ENCODE data around the gene FCER2. TPM values are rescaled to one million over a fixed set of nuclear protein-coding genes. Genes with fewer than 3 reads are reported as not detected.

FCER2 gene
- total and polyA plus RNA-seq, 7 donors, result 0.06 to 0.54 (median 0.22) TPM; not detected in 3

- peaks cover 0 to 12% (median 0%) of the 10 kb centered on the region in 3 donors for H3K27me3 ChIP-seq (ENCODE audit: insufficient read depth in 3 of 3, low read length in 2 of 3)
- H3K27ac ChIP-seq, result no peak overlapping the region
- H3K4me1 ChIP-seq, result no peaks in the 10 kb centered on the region
- no peak for TF ChIP-seq CTCF (IDR thresholded peaks at IDR 0.05)
- 39 to 49% (median 44%) methylated on average over 8 of the region's 8 CpGs for WGBS, 3 donors
- ATAC-seq (no peak), DNase-seq (no peak)
- no peak overlapping the region for H3K4me3 ChIP-seq
- no peaks in the 10 kb centered on the region for H3K36me3 ChIP-seq (ENCODE audit: insufficient read depth in 1 of 2, low read depth in 1 of 2)
- H3K9me3 ChIP-seq, result peaks cover 6% of the 10 kb centered on the region
- intact Hi-C loops (cut with DNase I), result no loop called here
Observed at GRCh38 chr19:7718668-7719067, 16.7 kb upstream of the FCER2 start.

GRCh38 chr19:7716762-7717161 is 14.8 kb upstream of the FCER2 start:
- H3K4me1 ChIP-seq, result no peaks in the 10 kb centered on the region
- H3K36me3 ChIP-seq (ENCODE audit: insufficient read depth in 1 of 2, low read depth in 1 of 2), result no peaks in the 10 kb centered on the region
- ATAC-seq, result no peak
- peaks cover 6% of the 10 kb centered on the region for H3K9me3 ChIP-seq
- intact Hi-C loops (cut with DNase I), result no loop called here
- no peak overlapping the region for H3K27ac ChIP-seq
- H3K27me3 ChIP-seq (ENCODE audit: insufficient read depth in 3 of 3, low read length in 2 of 3), result peaks cover 0 to 4% (median 0%) of the 10 kb centered on the region in 3 donors
- TF ChIP-seq CTCF (IDR thresholded peaks at IDR 0.05), result no peak
- no peak overlapping the region for H3K4me3 ChIP-seq
- no peak for DNase-seq
- WGBS, 3 donors, result 64 to 78% (median 75%) methylated on average over 1 of the region's 1 CpG

GRCh38 chr19:7715671-7716070 is 13.7 kb upstream of the FCER2 start:
- H3K36me3 ChIP-seq (ENCODE audit: insufficient read depth in 1 of 2, low read depth in 1 of 2), result no peaks in the 10 kb centered on the region
- no peak overlapping the region for H3K4me3 ChIP-seq
- no peak overlapping the region for H3K27ac ChIP-seq
- H3K9me3 ChIP-seq, result peaks cover 6% of the 10 kb centered on the region
- intact Hi-C loops (cut with DNase I), result no loop called here
- H3K27me3 ChIP-seq (ENCODE audit: insufficient read depth in 3 of 3, low read length in 2 of 3), result peaks cover 0 to 4% (median 0%) of the 10 kb centered on the region in 3 donors
- TF ChIP-seq CTCF (IDR thresholded peaks at IDR 0.05), result no peak
- DNase-seq, result no peak
- no peaks in the 10 kb centered on the region for H3K4me1 ChIP-seq
- ATAC-seq, result no peak
- 34 to 53% (median 36%) methylated on average over 1 of the region's 1 CpG for WGBS, 3 donors

- H3K4me1 ChIP-seq, result no peaks in the 10 kb centered on the region
- intact Hi-C loops (cut with DNase I), result no loop called here
- H3K4me3 ChIP-seq, result no peak overlapping the region
- WGBS, 3 donors, result 66 to 76% (median 74%) methylated on average over 5 of the region's 5 CpGs
- no peaks in the 10 kb centered on the region for H3K36me3 ChIP-seq (ENCODE audit: insufficient read depth in 1 of 2, low read depth in 1 of 2)
- ATAC-seq (no peak), DNase-seq (no peak)
- H3K9me3 ChIP-seq, result no peaks in the 10 kb centered on the region
- no peak for TF ChIP-seq CTCF (IDR thresholded peaks at IDR 0.05)
- H3K27ac ChIP-seq, result no peak overlapping the region
- peaks cover 0 to 3% (median 0%) of the 10 kb centered on the region in 3 donors for H3K27me3 ChIP-seq (ENCODE audit: insufficient read depth in 3 of 3, low read length in 2 of 3)
Observed at GRCh38 chr19:7710616-7711015, 8.7 kb upstream of the FCER2 start.

- intact Hi-C loops (cut with DNase I), result no loop called here
- Histone ChIP-seq H3K4me3 (no peak overlapping the region), H3K27ac (no peak overlapping the region), H3K36me3 (ENCODE audit: insufficient read depth in 1 of 2, low read depth in 1 of 2) (no peaks in the 10 kb centered on the region), H3K27me3 (ENCODE audit: insufficient read depth in 3 of 3, low read length in 2 of 3) (peaks cover 0 to 3% (median 0%) of the 10 kb centered on the region in 3 donors), H3K9me3 (no peaks in the 10 kb centered on the region), H3K4me1 (no peaks in the 10 kb centered on the region)
- 62 to 72% (median 67%) methylated on average over 9 to 10 of the region's 10 CpGs for WGBS, 3 donors
- ATAC-seq, result no peak
- no peak for DNase-seq
- no peak for TF ChIP-seq CTCF (IDR thresholded peaks at IDR 0.05)
Observed at GRCh38 chr19:7709932-7710460, 8.1 kb upstream of the FCER2 start.

Measured in psoas muscle (tissue), 8 donors.